HCT116 (cell line): ENCODE results near the gene BRIP1. TPM values are rescaled to one million over a fixed set of nuclear protein-coding genes. Genes with fewer than 3 reads are reported as not detected.

Experiments used
- ATAC-seq: fragments of 200-7000 bp; cut with Tn5 transposase; 2 replicates; pipeline ENCODE4 v1.9.1; 2020; ENCODE audit warnings: mild to moderate bottlenecking, moderate library complexity
- BruUV-seq: library from RNA; stranded (reverse); fragments of 400-500 nt; replicated peaks from 2 replicates; lab custom pipeline; 2021; lab: Mats Ljungman, UMichigan
- CTCF ChIA-PET: fragments of 300-600 bp; sonication (Branson Sonifier 250); formaldehyde crosslinking; loops from one replicate; lab custom pipeline; 2021; ENCODE audit warnings: antibody characterized with exemption; lab: Charles Lee
- POLR2A ChIA-PET: fragments of 300-600, 350-600 bp; sonication (Branson Sonifier 250); formaldehyde crosslinking; loops from one replicate; lab custom pipeline; 2021; ENCODE audit warnings: antibody characterized with exemption; lab: Charles Lee
- RAD21 ChIA-PET, 2 experiments: fragments of 300-600 bp; sonication (Branson Sonifier 250); formaldehyde crosslinking; loops; one replicate each; lab custom pipeline; 2023; ENCODE audit warnings: low total read pairs in 2 of 2; ENCODE audit not compliant: uncharacterized antibody in 2 of 2, unreplicated experiment in 2 of 2, low non-redundant PET in 1 of 2; lab: Charles Lee
- DNase-seq: peaks from one replicate; pipeline ENCODE4 v3.0.0-alpha.2; 2010; ENCODE audit warnings: low read depth, low spot score
- H2AFZ ChIP-seq: fragments of 200-600 bp; shearing (Covaris generic), sonication (generic); 2 replicates; pipeline ENCODE4 v1.6.1; 2017; ENCODE audit warnings: low read depth, mixed run types, mixed read lengths, antibody characterized with exemption, low read length; ENCODE audit not compliant: poor library complexity, severe bottlenecking
- H3K27ac ChIP-seq: 2 replicates; pipeline ENCODE4 v1.5.1; 2012; ENCODE audit warnings: low read depth, low read length
- H3K27me3 ChIP-seq: fragments of 200-600 bp; sonication (generic); 2 replicates; pipeline ENCODE4 v1.6.1; 2016; ENCODE audit warnings: mixed run types, low read length, mixed read lengths; ENCODE audit not compliant: insufficient read depth
- H3K36me3 ChIP-seq, 2 experiments: fragments of 200-500 bp in 1 of 2; fragments of 200-600 bp in 1 of 2; sonication (Bioruptor generic) in 1 of 2; sonication (generic) in 1 of 2; 2 replicates each; pipeline versions ENCODE4 v1.5.1 to v1.6.1; 2014 to 2016; ENCODE audit warnings: low read length in 2 of 2, inconsistent platforms in 1 of 2, mixed read lengths in 1 of 2, mixed run types in 1 of 2; ENCODE audit not compliant: insufficient read depth in 2 of 2, control insufficient read depth in 1 of 2
- H3K4me1 ChIP-seq, 2 experiments: fragments of 200-600 bp in 1 of 2; sonication (generic) in 1 of 2; 2 replicates each; pipeline versions ENCODE4 v1.5.1 to v1.6.1; 2012 to 2017; ENCODE audit warnings: low read length in 2 of 2, inconsistent platforms in 1 of 2, mild to moderate bottlenecking in 1 of 2, mixed read lengths in 1 of 2, mixed run types in 1 of 2, moderate library complexity in 1 of 2; ENCODE audit not compliant: insufficient read depth in 2 of 2, control insufficient read depth in 1 of 2
- H3K4me2 ChIP-seq: fragments of 200-600 bp; sonication (generic); 2 replicates; pipeline ENCODE4 v1.6.1; 2017; ENCODE audit warnings: mixed run types, low read length, mixed read lengths
- H3K4me3 ChIP-seq, 2 experiments: fragments of 200-600 bp in 1 of 2; sonication (generic) in 1 of 2; replicated peaks in 1 of 2; 2 replicates each; pipeline ENCODE4 v1.5.1; 2011 to 2016; ENCODE audit warnings: low read length in 2 of 2, control low read depth in 1 of 2, low read depth in 1 of 2, mild to moderate bottlenecking in 1 of 2, mixed read lengths in 1 of 2, mixed run types in 1 of 2
- H3K79me2 ChIP-seq: fragments of 200-600 bp; sonication (generic); 2 replicates; pipeline ENCODE4 v1.6.1; 2017; ENCODE audit warnings: mild to moderate bottlenecking, mixed run types, low read length, moderate library complexity, mixed read lengths; ENCODE audit not compliant: insufficient read depth
- H3K9ac ChIP-seq: fragments of 200-600 bp; sonication (generic); 2 replicates; pipeline ENCODE4 v1.6.1; 2016; ENCODE audit warnings: low read length, mixed read lengths
- H3K9me2 ChIP-seq: fragments of 200-600 bp; sonication (generic), shearing (Covaris generic); 2 replicates; pipeline ENCODE4 v1.6.1; 2017; ENCODE audit warnings: mixed run types, mild to moderate bottlenecking, moderate library complexity; ENCODE audit not compliant: insufficient read depth
- H3K9me3 ChIP-seq, 2 experiments: fragments of 200-500 bp in 1 of 2; fragments of 200-600 bp in 1 of 2; sonication (Bioruptor generic) in 1 of 2; sonication (generic) in 1 of 2; 2 replicates each; pipeline ENCODE4 v1.6.1; 2014 to 2017; ENCODE audit warnings: low read length in 2 of 2, mixed read lengths in 2 of 2, inconsistent platforms in 1 of 2, low read depth in 1 of 2, mild to moderate bottlenecking in 1 of 2, mixed run types in 1 of 2, moderate library complexity in 1 of 2; ENCODE audit not compliant: control insufficient read depth in 1 of 2, insufficient read depth in 1 of 2
- H4K20me1 ChIP-seq: fragments of 200-600 bp; sonication (generic), shearing (Covaris generic); 2 replicates; pipeline ENCODE4 v1.6.1; 2017; ENCODE audit warnings: mixed run types, mild to moderate bottlenecking, moderate library complexity; ENCODE audit not compliant: insufficient read depth
- ATF3 ChIP-seq: IDR thresholded peaks from 2 replicates; pipeline ENCODE4 v1.6.1; 2012
- CBX3 ChIP-seq: IDR thresholded peaks from 2 replicates; pipeline ENCODE4 v1.6.1; 2012; ENCODE audit warnings: low read depth
- CEBPB ChIP-seq: IDR thresholded peaks from 2 replicates; pipeline ENCODE4 v1.6.1; 2012; ENCODE audit warnings: low read depth
- EGR1 ChIP-seq: IDR thresholded peaks from 2 replicates; pipeline ENCODE4 v1.6.1; 2012; ENCODE audit warnings: low read depth
- ELF1 ChIP-seq: IDR thresholded peaks from 2 replicates; pipeline ENCODE4 v1.6.1; 2012; ENCODE audit warnings: low read depth, borderline replicate concordance
- EZH2 ChIP-seq: fragments of 200-600 bp; sonication (generic); IDR thresholded peaks from 2 replicates; pipeline ENCODE4 v1.6.1; 2017; ENCODE audit warnings: antibody characterized with exemption, mixed run types
- EZH2phosphoT487 ChIP-seq: fragments of 200-600 bp; IDR thresholded peaks from 2 replicates; pipeline ENCODE4 v1.6.1; 2018; ENCODE audit warnings: antibody characterized with exemption, borderline replicate concordance
- FOSL1 ChIP-seq: IDR thresholded peaks from 2 replicates; pipeline ENCODE4 v1.6.1; 2012; ENCODE audit warnings: low read depth
- JUND ChIP-seq: IDR thresholded peaks from 2 replicates; pipeline ENCODE4 v1.6.1; 2012
- MAX ChIP-seq: IDR thresholded peaks from 2 replicates; pipeline ENCODE4 v1.6.1; 2012
- POLR2A ChIP-seq: IDR thresholded peaks from 2 replicates; pipeline ENCODE4 v1.7.0; 2011; ENCODE audit warnings: borderline replicate concordance; ENCODE audit not compliant: insufficient read depth, insufficient read length; ENCODE audit errors: extremely low read depth
- POLR2AphosphoS5 ChIP-seq: IDR thresholded peaks from 2 replicates; pipeline ENCODE4 v1.6.1; 2011; ENCODE audit warnings: mild to moderate bottlenecking, low read depth, low read length, moderate library complexity
- RAD21 ChIP-seq: IDR thresholded peaks from 2 replicates; pipeline ENCODE4 v1.6.1; 2012; ENCODE audit warnings: low read depth, mild to moderate bottlenecking
- SIN3A ChIP-seq: IDR thresholded peaks from 2 replicates; pipeline ENCODE4 v1.6.1; 2012; ENCODE audit warnings: low read depth
- SP1 ChIP-seq: IDR thresholded peaks from 2 replicates; pipeline ENCODE4 v1.6.1; 2012; ENCODE audit warnings: low read depth
- YY1 ChIP-seq: IDR thresholded peaks from 2 replicates; pipeline ENCODE4 v1.6.1; 2011; ENCODE audit warnings: low read length, low read depth, moderate library complexity, mild to moderate bottlenecking; ENCODE audit not compliant: insufficient replicate concordance; ENCODE audit errors: extremely low read depth
- ZBTB33 ChIP-seq: IDR thresholded peaks from 2 replicates; pipeline ENCODE4 v1.6.1; 2011; ENCODE audit warnings: mild to moderate bottlenecking, low read length, moderate library complexity; ENCODE audit not compliant: insufficient replicate concordance; ENCODE audit errors: extremely low read depth
- ZFX ChIP-seq: fragments of 450-650 bp; IDR thresholded peaks from 2 replicates; pipeline ENCODE4 v1.6.1; 2017
- ZNF274 ChIP-seq: fragments of 200-500 bp; sonication (Bioruptor generic); IDR thresholded peaks from 2 replicates; pipeline ENCODE4 v1.6.1; 2014; ENCODE audit warnings: mild to moderate bottlenecking, low read depth, low read length, inconsistent platforms
- intact Hi-C: fragments of 100-400 bp; cut with micrococcal nuclease; formaldehyde crosslinking; loops from 2 replicates; pipeline ENCODE4 v1.10.0; 2022
- total RNA-seq: library from RNA; stranded (reverse); gene quantifications from one replicate; pipeline ENCODE4 v1.2.1, GENCODE V29; 2021; ENCODE audit not compliant: unreplicated experiment

Gene BRIP1
- total RNA-seq, 1 experiment from 2014 or later, result 22.2 TPM

DNA sequence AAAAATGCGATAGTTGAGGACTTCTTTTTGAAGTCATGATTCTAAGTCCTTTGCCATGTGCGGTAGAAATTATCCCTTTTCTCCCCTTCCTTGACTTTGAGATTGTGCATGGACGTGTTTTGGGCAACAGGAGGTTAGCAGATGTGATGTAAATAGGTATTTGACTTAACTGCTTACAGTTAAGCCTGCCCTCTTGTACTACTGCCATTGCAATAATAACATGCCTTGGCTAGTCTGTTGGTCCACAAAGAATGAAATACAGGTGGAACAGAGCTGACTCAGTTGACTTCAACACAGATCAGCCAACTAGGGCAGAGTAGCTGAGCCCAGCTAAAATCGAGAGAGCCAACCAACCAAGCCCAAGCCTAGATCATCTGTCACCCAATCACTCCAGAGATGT, 125.5 kb downstream of the BRIP1 start:
- Histone ChIP-seq H3K27ac (no peak overlapping the region), H3K4me1 (no peaks in the 10 kb centered on the region), H3K27me3 (no peaks in the 10 kb centered on the region), H3K79me2 (no peaks in the 10 kb centered on the region), H3K36me3 (peaks cover 2 to 41% of the 10 kb centered on the region in 2 experiments; a peak in 1 of 4 replicates), H4K20me1 (no peaks in the 10 kb centered on the region), H3K9me3 (peaks cover 5 to 24% of the 10 kb centered on the region in 2 experiments; a peak in 3 of 4 replicates), H2AFZ (no peak overlapping the region), H3K9me2 (no peaks in the 10 kb centered on the region), H3K4me2 (no peak overlapping the region), H3K4me3 (no peak overlapping the region), H3K9ac (no peak overlapping the region)
- TF ChIP-seq POLR2AphosphoS5 (no peak), ZFX (no peak), JUND (no peak), SIN3A (no peak)
- intact Hi-C loops, result no loop called here
- BruUV-seq, result no TSS peak
- ChIA-PET RAD21 (no interaction called here), CTCF (no interaction called here), POLR2A (no interaction called here)
- ATAC-seq, result no peak
- no peak for DNase-seq

- H3K79me2 ChIP-seq, result no peaks in the 10 kb centered on the region
- no peak overlapping the region for H3K9ac ChIP-seq
- POLR2A ChIA-PET, result no interaction called here
- H3K4me2 ChIP-seq, result no peak overlapping the region
- RAD21 ChIA-PET, result no interaction called here
- DNase-seq (no peak), ATAC-seq (no peak)
- CTCF ChIA-PET, result no interaction called here
- no peaks in the 10 kb centered on the region for H3K4me1 ChIP-seq
- H3K9me2 ChIP-seq, result no peaks in the 10 kb centered on the region
- no peak overlapping the region for H2AFZ ChIP-seq
- no peak overlapping the region for H3K27ac ChIP-seq
- TF ChIP-seq SIN3A (no peak), SP1 (no peak), ZNF274 (no peak), EZH2phosphoT487 (no peak), EZH2 (no peak), ZBTB33 (no peak), MAX (no peak), ATF3 (no peak), ZFX (no peak), CBX3 (no peak), POLR2A (no peak), FOSL1 (no peak), ELF1 (no peak), RAD21 (no peak), EGR1 (no peak), JUND (no peak), YY1 (no peak), CEBPB (no peak)
- H3K27me3 ChIP-seq, result no peaks in the 10 kb centered on the region
- H4K20me1 ChIP-seq, result no peaks in the 10 kb centered on the region
- H3K4me3 ChIP-seq, result no peak overlapping the region
- intact Hi-C loops, result no loop called here
- peaks cover 2 to 29% of the 10 kb centered on the region in 2 experiments; a peak in 1 of 4 replicates for H3K36me3 ChIP-seq
- peaks cover 5 to 13% of the 10 kb centered on the region in 2 experiments; a peak in 3 of 4 replicates for H3K9me3 ChIP-seq
- BruUV-seq, result no TSS peak
These were observed 126.9 kb downstream of the BRIP1 start for GRCh38 chr17:61736438-61736837.
